ENCODE results near the gene TNRC18. TPM values are rescaled to one million over a fixed set of nuclear protein-coding genes. Genes with fewer than 3 reads are reported as not detected.

The TNRC18 gene
- total and polyA plus RNA-seq, 2 of the 8 experiments (the other 6 are each of a cell fraction or from before 2014, with no cell fraction given), result 1.7 to 8.6 TPM

GRCh38 chr7:5452937-5453540, 29.4 kb upstream of the TNRC18 start (continued):
- TF ChIP-seq CEBPB (IDR thresholded peaks at IDR 0.05; ENCODE audit: low read depth, low read length), result no peak
- no peak for TF ChIP-seq TAF1 (IDR thresholded peaks at IDR 0.05; ENCODE audit: low read depth, low read length)
- TF ChIP-seq HDAC2 (IDR thresholded peaks at IDR 0.05; ENCODE audit: borderline replicate concordance in 1 of 2, low read depth in 2 of 2, low read length in 2 of 2), result no peak
- TF ChIP-seq MAX (IDR thresholded peaks at IDR 0.05), result no peak
- TF ChIP-seq ATF2 (IDR thresholded peaks at IDR 0.05; ENCODE audit: low read length), result peak; percentile 91
- TF ChIP-seq EZH2 (IDR thresholded peaks at IDR 0.05; ENCODE audit: low read depth, low read length, severe bottlenecking), result no peak
- no peak for TF ChIP-seq CHD1 (IDR thresholded peaks at IDR 0.05; ENCODE audit: low read depth, low read length)
